ENCODE results near the gene PRKAG2. TPM values are rescaled to one million over a fixed set of nuclear protein-coding genes. Genes with fewer than 3 reads are reported as not detected.

Gene PRKAG2
- polyA plus RNA-seq, 3 donors = 29.2 to 59.8 (median 30.9) TPM

GRCh38 chr7:151864561-151864960 lies 12.4 kb downstream of the PRKAG2 start:
- peaks cover 97% of the 10 kb centered on the region for H3K79me2 ChIP-seq (ENCODE audit: insufficient read depth, low read length)
- H3K27me3 ChIP-seq (ENCODE audit: control insufficient read depth in 2 of 2, insufficient read depth in 2 of 2, low read length in 2 of 2) = no peaks in the 10 kb centered on the region
- TF ChIP-seq CTCF (IDR thresholded peaks at IDR 0.05) = no peak
- H3K27ac Mint-ChIP-seq = peak overlapping the region in 3 of 7 donors; percentile 15 to 71 (median 21)
- intact Hi-C loops (cut with micrococcal nuclease) = no loop called here
- H3K36me3 Mint-ChIP-seq = peaks cover 34 to 45% of the 10 kb centered on the region in 2 donors
- H3K36me3 ChIP-seq (replicated peaks in 1 of 2; ENCODE audit: control insufficient read depth in 1 of 2, insufficient read depth in 2 of 2, low read length in 2 of 2) = peaks cover 8 to 39% of the 10 kb centered on the region in 2 donors
- peaks cover 43% of the 10 kb centered on the region for H3K4me1 Mint-ChIP-seq
- H3K4me1 ChIP-seq (ENCODE audit: control insufficient read depth in 1 of 2, insufficient read depth in 2 of 2, low read length in 2 of 2) = peaks cover 29 to 36% of the 10 kb centered on the region in 2 donors
- H4K20me1 ChIP-seq (ENCODE audit: insufficient read depth, low read length) = peaks cover 99% of the 10 kb centered on the region
- H3K4me3 Mint-ChIP-seq = no peak overlapping the region
- H2AFZ ChIP-seq (ENCODE audit: insufficient read depth, low read depth, low read length, poor library complexity, severe bottlenecking) = no peak overlapping the region
- H3K4me3 ChIP-seq (replicated peaks in 1 of 3; ENCODE audit: low read depth in 2 of 3, low read length in 3 of 3) = no peak overlapping the region
- H3K9ac ChIP-seq (ENCODE audit: insufficient read depth, low read length, poor library complexity, severe bottlenecking) = no peak overlapping the region
- no peak for DNase-seq
- no peaks in the 10 kb centered on the region for H3K9me3 Mint-ChIP-seq
- H3K27ac ChIP-seq (ENCODE audit: low read depth in 1 of 2, low read length in 2 of 2) = peak overlapping the region in 1 of 2 donors; percentile 43
- H3K9me3 ChIP-seq (replicated peaks in 1 of 2; ENCODE audit: control insufficient read depth in 1 of 2, insufficient read depth in 1 of 2, low read length in 2 of 2) = no peaks in the 10 kb centered on the region
- 100% methylated on average over 2 of the region's 6 CpGs for WGBS (ENCODE audit: insufficient coverage)
- no peaks in the 10 kb centered on the region for H3K27me3 Mint-ChIP-seq (ENCODE audit: low read depth in 3 of 3)
- no peak overlapping the region for H3K4me2 ChIP-seq (replicated peaks; ENCODE audit: extremely low read depth, low read length, poor library complexity, severe bottlenecking)

GRCh38 chr7:151864081-151864480 lies 12.8 kb downstream of the PRKAG2 start:
- Histone ChIP-seq H3K79me2 (ENCODE audit: insufficient read depth, low read length) (peaks cover 97% of the 10 kb centered on the region), H3K9ac (ENCODE audit: insufficient read depth, low read length, poor library complexity, severe bottlenecking) (no peak overlapping the region), H3K27ac (ENCODE audit: low read depth in 1 of 2, low read length in 2 of 2) (peak overlapping the region; percentile 29 to 43), H3K4me1 (ENCODE audit: control insufficient read depth in 1 of 2, insufficient read depth in 2 of 2, low read length in 2 of 2) (peaks cover 24 to 31% of the 10 kb centered on the region in 2 donors), H3K27me3 (ENCODE audit: control insufficient read depth in 2 of 2, insufficient read depth in 2 of 2, low read length in 2 of 2) (no peaks in the 10 kb centered on the region), H4K20me1 (ENCODE audit: insufficient read depth, low read length) (peaks cover 99% of the 10 kb centered on the region), H3K36me3 (replicated peaks in 1 of 2; ENCODE audit: control insufficient read depth in 1 of 2, insufficient read depth in 2 of 2, low read length in 2 of 2) (peaks cover 12 to 44% of the 10 kb centered on the region in 2 donors), H3K4me2 (replicated peaks; ENCODE audit: extremely low read depth, low read length, poor library complexity, severe bottlenecking) (no peak overlapping the region), H2AFZ (ENCODE audit: insufficient read depth, low read depth, low read length, poor library complexity, severe bottlenecking) (no peak overlapping the region), H3K9me3 (replicated peaks in 1 of 2; ENCODE audit: control insufficient read depth in 1 of 2, insufficient read depth in 1 of 2, low read length in 2 of 2) (no peaks in the 10 kb centered on the region), H3K4me3 (replicated peaks in 1 of 3; ENCODE audit: low read depth in 2 of 3, low read length in 3 of 3) (no peak overlapping the region)
- no peak for TF ChIP-seq CTCF (IDR thresholded peaks at IDR 0.05)
- intact Hi-C loops (cut with micrococcal nuclease) = no loop called here
- Mint-ChIP-seq H3K4me3 (no peak overlapping the region), H3K27ac (peak overlapping the region in 5 of 7 donors; percentile 21 to 79 (median 69)), H3K36me3 (peaks cover 36 to 50% of the 10 kb centered on the region in 2 donors), H3K9me3 (no peaks in the 10 kb centered on the region), H3K27me3 (ENCODE audit: low read depth in 3 of 3) (no peaks in the 10 kb centered on the region), H3K4me1 (peaks cover 38% of the 10 kb centered on the region)
- WGBS (ENCODE audit: insufficient coverage) = 42% methylated on average over 8 of the region's 10 CpGs
- no peak for DNase-seq
